Measurements from ENCODE around the gene RNF144A.
"Not testable (repeated sequence)": the region's sequence is repeated elsewhere in the genome, so short reads cannot be mapped to it uniquely, and the experiment has no call there.

RNF144A gene

GRCh38 chr2:6973895-6974545 lies 56.8 kb downstream of the RNF144A start:
- DNase-seq = no peak

- DNase-seq = no peak
These were observed 58.8 kb downstream of the RNF144A start for GRCh38 chr2:6975988-6976387.

- no peak for DNase-seq
These were observed 60.0 kb downstream of the RNF144A start for GRCh38 chr2:6977113-6977741.

- no peak for DNase-seq
These were observed 60.6 kb downstream of the RNF144A start for GRCh38 chr2:6977786-6978185.

GRCh38 chr2:6978991-6979390 lies 61.8 kb downstream of the RNF144A start:
- DNase-seq = no peak

- DNase-seq = no peak
These were observed 65.2 kb downstream of the RNF144A start for GRCh38 chr2:6982449-6982848.

GRCh38 chr2:6982934-6983589 lies 65.8 kb downstream of the RNF144A start:
- DNase-seq = no peak

- no peak for DNase-seq
These were observed 69.2 kb downstream of the RNF144A start for GRCh38 chr2:6986301-6986911.

GRCh38 chr2:6986912-6987361 lies 69.7 kb downstream of the RNF144A start:
- no peak for DNase-seq

GRCh38 chr2:6990871-6991270 lies 73.7 kb downstream of the RNF144A start:
- no peak for DNase-seq

- no peak for DNase-seq
These were observed 75.6 kb downstream of the RNF144A start for GRCh38 chr2:6992794-6993228.

- no peak for DNase-seq
These were observed 76.0 kb downstream of the RNF144A start for GRCh38 chr2:6993229-6993640.

- DNase-seq = no peak
These were observed 76.7 kb downstream of the RNF144A start for GRCh38 chr2:6993936-6994335.

GRCh38 chr2:6994536-6995128 lies 77.4 kb downstream of the RNF144A start:
- no peak for DNase-seq

- no peak for DNase-seq
These were observed 78.3 kb downstream of the RNF144A start for GRCh38 chr2:6995391-6996097.

GRCh38 chr2:6999211-6999877 lies 82.1 kb downstream of the RNF144A start:
- no peak for DNase-seq

- DNase-seq = not testable (repeated sequence)
These were observed 84.2 kb downstream of the RNF144A start for GRCh38 chr2:7001395-7001794.

- no peak for DNase-seq
These were observed 86.7 kb downstream of the RNF144A start for GRCh38 chr2:7003895-7004294.

- no peak for DNase-seq
These were observed 87.4 kb downstream of the RNF144A start for GRCh38 chr2:7004636-7005035.

- no peak for DNase-seq
These were observed 90.3 kb downstream of the RNF144A start for GRCh38 chr2:7007488-7007845.

GRCh38 chr2:7007846-7008741 lies 90.9 kb downstream of the RNF144A start:
- DNase-seq = no peak
